GM13976 (cell line): Measurements from ENCODE around the gene TRPM5.

Experiments
- DNase-seq: peaks from one replicate; pipeline ENCODE4 v3.0.0; 2012; ENCODE audit warnings: low spot score
- CTCF ChIP-seq: IDR thresholded peaks from 2 replicates; pipeline ENCODE4 v1.5.1; 2012; ENCODE audit warnings: borderline replicate concordance, mild to moderate bottlenecking; ENCODE audit not compliant: insufficient read depth; ENCODE audit errors: extremely low read depth, missing control alignments, control extremely low read depth
- in situ Hi-C: fragments of 300-500 bp; cut with MboI; formaldehyde crosslinking; loops from one replicate; pipeline ENCODE4 v1.12.0; 2022; ENCODE audit warnings: low sequenced_read_pairs, mixed read lengths, inconsistent platforms; ENCODE audit not compliant: unreplicated experiment

Gene TRPM5

DNA sequence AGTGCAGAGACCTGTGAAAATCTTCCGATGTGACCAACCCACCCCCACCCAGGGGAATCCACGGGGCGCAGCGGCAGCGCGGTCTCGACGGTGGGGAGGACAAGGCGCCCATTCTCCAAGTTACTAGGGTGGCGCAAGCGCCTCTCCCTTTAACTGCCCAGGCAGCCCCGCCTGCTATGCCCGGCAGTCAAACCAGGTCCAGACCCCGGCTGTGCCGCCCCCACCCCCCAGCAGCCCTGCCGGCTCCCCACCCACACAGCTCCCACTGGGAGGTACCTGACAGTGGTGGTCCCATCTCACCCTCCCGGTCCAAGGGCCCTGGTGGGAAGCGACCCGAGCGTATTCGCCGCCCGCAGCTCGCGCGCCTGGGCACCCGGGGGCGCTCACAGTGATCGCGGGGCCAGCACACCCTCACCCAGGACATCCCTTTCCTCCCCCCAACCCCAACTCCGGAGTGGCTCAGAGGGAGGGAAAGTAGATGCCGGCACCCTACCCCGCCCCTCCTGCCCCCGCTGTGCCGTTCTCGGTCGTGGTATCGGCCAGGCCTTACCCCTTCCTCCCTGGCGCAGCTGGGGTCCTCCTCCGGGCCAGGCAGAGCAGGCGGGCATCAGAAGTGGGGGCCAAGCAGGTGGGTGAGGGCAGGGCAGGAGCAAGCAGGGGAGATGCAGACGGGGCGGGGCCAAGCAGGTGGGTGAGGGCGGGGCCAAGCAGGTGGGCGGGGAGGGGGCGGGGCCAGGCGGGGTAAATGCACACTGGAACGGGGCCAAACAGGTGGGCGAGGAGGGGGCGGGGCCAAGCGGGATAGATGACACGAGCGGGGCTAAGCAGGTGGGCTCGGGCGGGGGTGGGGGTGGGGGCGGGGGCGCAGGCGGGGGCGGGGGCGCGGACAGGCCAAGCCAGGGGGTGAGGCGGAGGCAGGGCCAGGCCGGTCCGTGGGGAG lies at the start of gene TRPM5:
Gene TRPM5, minus strand, starts transcription at position 634 of the 940 bp plus-strand sequence. CDS start 21,478 bp downstream, outside the sequence.
- no peak for DNase-seq
- in situ Hi-C loops: no loop called here
- TF ChIP-seq CTCF: no peak

DNA sequence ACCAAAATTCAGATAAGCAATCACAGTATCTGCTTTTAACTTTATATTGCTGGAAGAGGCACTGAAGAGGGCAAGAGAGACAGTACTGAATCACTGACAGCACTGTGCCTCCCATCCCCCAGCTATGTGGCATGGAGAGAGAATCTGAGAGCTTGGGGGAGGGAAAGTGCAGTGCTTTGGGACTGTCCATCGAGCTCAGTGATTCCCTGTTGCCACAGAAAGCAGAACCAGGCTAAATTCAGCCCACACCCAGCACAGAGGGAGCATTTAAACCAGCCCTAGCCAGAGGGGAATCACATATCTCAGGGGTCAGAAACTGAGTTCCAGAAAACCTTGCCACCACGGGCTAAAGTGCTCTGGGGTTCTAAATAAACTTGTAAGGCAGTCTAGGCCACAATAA lies 44.8 kb upstream of the TRPM5 start:
- no peak for TF ChIP-seq CTCF
- DNase-seq: no peak
- in situ Hi-C loops: no loop called here

GRCh38 chr11:2488004-2488403 lies 43.7 kb upstream of the TRPM5 start:
- no peak for TF ChIP-seq CTCF
- DNase-seq: no peak
- in situ Hi-C loops: no loop called here

DNA sequence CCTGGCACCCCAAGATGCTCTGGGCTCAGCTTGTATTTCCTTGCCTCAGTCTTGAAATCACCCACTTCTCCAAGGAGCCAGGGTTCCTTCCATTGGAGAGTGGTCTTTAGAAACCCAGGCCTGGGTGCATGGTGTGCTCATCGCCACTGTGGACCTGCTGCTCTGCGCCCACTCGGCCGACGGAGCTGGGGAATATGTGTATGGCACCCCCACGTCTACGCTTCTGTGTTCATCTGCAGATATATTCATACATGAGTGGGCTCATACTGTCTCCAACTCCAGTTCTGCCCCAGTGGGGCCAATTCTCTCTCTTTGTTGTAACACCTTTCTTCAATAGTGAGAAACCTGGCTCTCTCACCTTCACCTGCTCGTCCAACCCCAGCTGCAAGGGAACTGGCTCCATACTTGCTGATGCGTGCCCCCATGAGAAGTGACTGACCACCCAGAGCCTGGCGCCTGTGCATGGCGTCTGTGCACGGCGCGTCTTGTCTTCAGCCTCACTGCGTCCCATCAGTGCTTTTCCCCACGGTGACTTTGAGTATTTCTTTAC lies 40.3 kb upstream of the TRPM5 start:
- no peak for DNase-seq
- TF ChIP-seq CTCF: no peak
- in situ Hi-C loops: no loop called here

DNA sequence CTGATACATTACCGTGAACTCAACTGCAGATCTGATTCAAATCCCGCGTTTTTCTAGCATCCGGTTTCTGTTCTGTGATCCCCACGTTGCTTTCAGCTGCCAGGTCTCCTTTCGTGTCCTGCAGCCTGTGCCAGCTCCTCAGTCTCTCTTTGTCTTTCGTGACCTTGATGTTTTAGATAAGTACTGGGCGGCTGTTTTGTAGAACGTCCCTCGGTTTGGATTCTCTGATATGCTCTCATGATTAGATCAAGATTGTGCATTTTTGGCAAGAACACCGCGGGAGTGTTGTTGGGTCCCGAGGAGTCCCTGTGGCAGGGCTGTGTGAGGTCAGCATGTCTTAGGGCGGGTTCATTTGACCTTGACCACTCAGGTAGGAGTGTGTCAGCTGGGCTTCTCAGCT lies 39.1 kb upstream of the TRPM5 start:
- TF ChIP-seq CTCF: no peak
- in situ Hi-C loops: no loop called here
- DNase-seq: no peak

GRCh38 chr11:2482745-2483144 lies 38.4 kb upstream of the TRPM5 start:
- in situ Hi-C loops: no loop called here
- no peak for TF ChIP-seq CTCF
- no peak for DNase-seq
